GM13977 (cell line): ENCODE results near the gene SMKR1.
"Not testable (repeated sequence)": the region's sequence is repeated elsewhere in the genome, so short reads cannot be mapped to it uniquely, and the experiment has no call there.

Experiments used
- DNase-seq: peaks from one replicate; pipeline ENCODE4 v3.0.0; 2012; ENCODE audit warnings: low spot score
- CTCF ChIP-seq: IDR thresholded peaks from 2 replicates; pipeline ENCODE4 v1.5.1; 2012; ENCODE audit warnings: mild to moderate bottlenecking, control low read depth; ENCODE audit not compliant: insufficient read depth; ENCODE audit errors: extremely low read depth, missing control alignments
- in situ Hi-C: fragments of 300-500 bp; cut with MboI; formaldehyde crosslinking; loops from one replicate; pipeline ENCODE4 v1.12.0; 2022; ENCODE audit warnings: low sequenced_read_pairs, low pct_unique_long_range_greater_than_20kb, mixed read lengths, inconsistent platforms; ENCODE audit not compliant: unreplicated experiment

The SMKR1 gene

GRCh38 chr7:129522088-129522970, 20.0 kb downstream of the SMKR1 start:
- in situ Hi-C loops, result no loop called here
- no peak for TF ChIP-seq CTCF
- no peak for DNase-seq

GRCh38 chr7:129522971-129523340, 20.6 kb downstream of the SMKR1 start:
- TF ChIP-seq CTCF, result no peak
- in situ Hi-C loops, result no loop called here
- DNase-seq, result no peak

GRCh38 chr7:129523924-129524323, 21.6 kb downstream of the SMKR1 start:
- in situ Hi-C loops, result no loop called here
- no peak for DNase-seq
- no peak for TF ChIP-seq CTCF

GRCh38 chr7:129524405-129524804, 22.1 kb downstream of the SMKR1 start:
- in situ Hi-C loops, DNase-seq: not testable (repeated sequence)

GRCh38 chr7:129525225-129525862, 23.0 kb downstream of the SMKR1 start:
- no peak for TF ChIP-seq CTCF

GRCh38 chr7:129529643-129530042, 27.3 kb downstream of the SMKR1 start:
- in situ Hi-C loops, result no loop called here
- TF ChIP-seq CTCF, result no peak
- no peak for DNase-seq

More at GRCh38 chr7:129525225-129525862, 23.0 kb downstream of the SMKR1 start:
- no peak for DNase-seq
- in situ Hi-C loops, result no loop called here

GRCh38 chr7:129530795-129531391, 28.6 kb downstream of the SMKR1 start:
- TF ChIP-seq CTCF, result no peak
- in situ Hi-C loops, result no loop called here
- no peak for DNase-seq
